ENCODE data around the gene SATL1.
"Not testable (repeated sequence)": the region's sequence is repeated elsewhere in the genome, so short reads cannot be mapped to it uniquely, and the experiment has no call there.

Gene SATL1, protein sequence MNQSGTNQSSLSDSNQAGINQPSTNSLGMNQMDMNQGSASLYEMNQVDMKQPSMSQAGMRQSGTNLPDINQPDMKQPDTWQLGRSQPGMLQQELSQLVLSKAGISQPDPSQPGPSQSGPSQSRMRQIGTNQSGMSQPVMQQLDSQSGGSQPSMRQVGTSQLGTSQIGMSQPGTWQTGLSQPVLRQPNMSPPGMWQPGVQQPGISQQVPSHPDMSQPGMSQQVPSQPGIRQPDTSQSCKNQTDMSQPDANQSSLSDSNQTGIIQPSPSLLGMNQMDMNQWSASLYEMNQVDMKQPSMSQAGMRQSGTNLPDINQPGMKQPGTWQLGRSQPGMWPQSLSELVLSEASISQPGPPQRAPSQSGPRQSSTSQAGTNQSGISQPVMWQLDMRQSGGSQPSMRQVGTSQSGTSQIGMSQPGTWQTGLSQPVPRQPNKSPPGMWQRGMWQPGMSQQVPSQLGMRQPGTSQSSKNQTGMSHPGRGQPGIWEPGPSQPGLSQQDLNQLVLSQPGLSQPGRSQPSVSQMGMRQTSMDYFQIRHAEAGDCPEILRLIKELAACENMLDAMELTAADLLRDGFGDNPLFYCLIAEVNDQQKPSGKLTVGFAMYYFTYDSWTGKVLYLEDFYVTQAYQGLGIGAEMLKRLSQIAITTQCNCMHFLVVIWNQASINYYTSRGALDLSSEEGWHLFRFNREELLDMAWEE

DNA sequence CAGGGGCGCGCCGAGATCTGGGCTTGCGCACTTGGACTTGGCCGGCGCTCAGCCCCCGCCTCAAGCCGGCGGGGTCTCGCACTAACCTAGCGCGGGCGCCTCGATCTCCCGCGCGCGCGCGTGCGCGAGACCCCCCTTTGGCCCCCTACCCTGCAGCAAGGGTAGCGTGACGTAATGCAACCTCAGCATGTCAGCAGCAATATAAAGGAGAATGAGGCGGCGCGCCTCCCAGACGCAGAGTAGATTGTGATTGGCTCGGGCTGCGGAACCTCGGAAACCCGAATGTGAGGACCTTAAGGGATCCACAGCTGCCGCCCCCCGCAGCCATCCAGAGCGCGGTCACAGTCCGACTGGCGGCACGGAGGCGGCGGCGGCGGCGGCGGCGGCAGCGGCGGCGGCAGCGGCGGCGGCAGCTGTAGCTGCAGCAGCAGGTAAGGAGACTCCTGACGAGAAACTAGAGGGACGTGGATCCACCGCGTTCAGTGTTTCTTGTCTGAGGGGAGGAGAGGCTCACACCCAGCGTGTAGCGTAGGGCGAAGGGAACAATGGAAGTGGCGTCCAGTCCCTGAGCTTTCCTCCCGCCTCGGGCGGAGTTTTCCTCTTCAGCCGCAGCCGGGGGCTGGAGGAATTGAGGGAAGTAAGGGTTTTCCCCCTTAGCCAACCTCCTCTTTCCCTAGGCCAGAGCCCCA is at the start of gene SATL1, which contains the start of gene ZNF711:
Gene SATL1, minus strand, starts transcription at position 19 of the 689 bp plus-strand sequence. CDS start 134,811 bp downstream, outside the sequence.
Gene ZNF711, plus strand, starts transcription at position 231 of the 689 bp plus-strand sequence. CDS start 3,582 bp downstream, outside the sequence.
- peak; percentile 0 for DNase-seq

- DNase-seq: no peak
These were observed 45.6 kb upstream of the SATL1 start for GRCh38 chrX:85288992-85289723.

DNA sequence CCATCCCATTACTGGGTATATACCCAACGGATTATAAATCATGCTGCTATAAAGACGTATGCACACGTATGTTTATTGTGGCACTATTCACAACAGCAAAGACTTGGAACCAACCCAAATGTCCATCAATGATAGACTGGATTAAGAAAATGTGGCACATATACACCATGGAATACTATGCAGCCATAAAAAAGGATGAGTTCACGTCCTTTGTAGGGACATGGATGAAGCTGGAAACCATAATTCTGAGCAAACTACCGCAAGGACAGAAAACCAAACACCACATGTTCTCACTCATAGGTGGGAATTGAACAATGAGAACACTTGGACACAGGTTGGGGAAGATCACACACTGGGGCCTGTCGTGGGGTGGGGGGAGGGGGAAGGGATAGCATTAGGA is 41.7 kb upstream of the SATL1 start:
- DNase-seq: not testable (repeated sequence)

- no peak for DNase-seq
These were observed 1.1 kb upstream of the SATL1 start for GRCh38 chrX:85244450-85245211.

GRCh38 chrX:85243155-85243554 is 424 bp downstream of the SATL1 start:
- DNase-seq: no peak

- DNase-seq: no peak
These were observed 20.2 kb downstream of the SATL1 start for GRCh38 chrX:85223359-85223758.

- no peak for DNase-seq
These were observed 22.2 kb downstream of the SATL1 start for GRCh38 chrX:85221361-85221760.

DNA sequence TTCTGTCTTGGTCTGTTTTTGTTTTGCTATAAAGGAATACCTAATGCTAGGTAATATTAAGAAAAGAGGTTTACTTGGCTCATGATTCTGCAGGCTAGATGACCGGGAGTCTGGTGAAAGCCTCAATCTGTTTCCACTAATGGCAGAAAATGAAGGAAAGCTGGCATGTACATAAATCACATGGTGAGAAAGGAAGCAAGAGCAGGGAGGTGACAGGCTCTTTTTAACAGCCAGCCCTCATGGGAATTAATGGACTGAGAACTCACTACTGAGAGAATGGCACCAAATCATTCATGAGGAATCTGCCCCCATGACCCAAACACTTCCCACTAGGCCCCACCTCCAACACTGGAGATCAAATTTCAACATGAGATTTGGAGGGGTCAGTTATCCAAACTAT is 27.6 kb downstream of the SATL1 start:
- no peak for DNase-seq

DNA sequence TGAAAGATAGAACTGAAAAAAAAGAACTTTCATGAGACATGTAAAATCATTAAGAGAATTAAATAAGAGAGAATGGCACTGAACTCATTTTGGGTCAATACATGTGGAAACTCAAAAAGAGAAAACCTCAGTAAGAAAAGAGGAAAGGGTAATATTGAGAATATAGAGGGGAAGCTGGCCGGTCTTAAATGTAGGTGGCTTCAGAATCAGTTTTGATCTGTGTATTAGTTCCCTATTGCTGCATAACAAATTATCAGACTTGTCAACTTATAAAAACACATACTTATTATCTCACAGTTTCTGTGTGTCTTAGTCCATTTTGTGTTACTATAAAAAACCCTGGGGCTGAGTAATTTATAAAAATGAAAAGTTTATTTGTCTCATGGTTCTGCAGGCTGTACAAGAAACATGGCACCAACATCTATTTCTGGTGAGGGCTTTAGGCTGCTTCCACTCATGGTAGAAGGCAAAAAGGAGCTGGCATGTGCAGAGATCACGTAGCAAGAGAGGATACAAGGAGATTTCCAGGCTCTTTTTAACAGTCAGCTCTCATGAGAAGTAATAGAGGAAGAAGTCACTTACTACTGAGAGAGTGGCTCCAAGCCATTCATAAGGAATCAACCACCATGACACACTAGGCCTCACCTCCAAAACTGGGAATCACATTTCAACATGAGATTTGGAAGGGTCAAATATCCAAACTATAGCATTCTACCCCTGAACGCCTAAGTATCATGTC is 29.6 kb downstream of the SATL1 start:
- DNase-seq: no peak

- DNase-seq: no peak
These were observed 40.1 kb downstream of the SATL1 start for GRCh38 chrX:85203461-85203970.

GRCh38 chrX:85196319-85196718 is 47.3 kb downstream of the SATL1 start:
- no peak for DNase-seq

GRCh38 chrX:85159644-85160043 is 83.9 kb downstream of the SATL1 start:
- DNase-seq: no peak

DNA sequence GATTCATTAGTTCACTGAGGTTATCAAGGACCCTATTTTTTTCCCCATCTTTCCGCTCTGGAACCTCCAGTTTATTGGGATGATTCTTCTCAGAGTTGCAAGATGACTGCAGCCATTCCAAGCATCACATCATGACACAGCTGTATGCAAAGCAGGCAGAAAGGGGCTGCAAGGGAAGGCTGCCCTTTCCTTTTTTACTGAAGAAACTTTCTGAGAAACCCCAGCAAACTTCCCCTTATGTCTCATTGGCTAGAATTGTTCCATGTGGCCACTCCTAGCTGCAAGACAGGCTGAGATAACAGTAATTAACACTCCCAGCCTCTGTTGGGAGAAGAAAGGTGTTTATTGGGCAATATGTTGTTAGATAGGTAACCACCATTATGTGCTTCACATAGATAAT is 102.6 kb downstream of the SATL1 start:
- no peak for DNase-seq

GRCh38 chrX:85139422-85139821 is 104.2 kb downstream of the SATL1 start:
- no peak for DNase-seq

DNA sequence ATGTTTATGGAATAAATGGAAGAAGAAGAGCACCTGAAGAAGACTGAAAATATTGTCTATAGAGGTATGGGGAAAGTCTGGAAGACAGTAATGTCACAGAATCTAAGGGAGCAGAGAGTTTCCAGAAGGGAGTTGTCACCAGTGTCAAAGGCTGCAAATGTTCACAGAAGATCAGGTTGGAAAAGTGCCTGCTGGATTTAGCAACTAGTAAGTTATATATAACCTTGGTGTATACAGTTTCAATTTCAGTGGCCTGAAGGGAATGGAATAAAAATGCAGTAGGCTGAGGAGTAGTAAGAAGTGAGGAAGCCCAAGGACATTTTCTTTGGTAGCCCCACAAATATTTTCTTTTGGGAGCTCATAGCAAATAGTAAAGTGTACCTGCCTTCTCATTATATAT is 107.2 kb downstream of the SATL1 start:
- DNase-seq: no peak

- no peak for DNase-seq
These were observed 128.3 kb downstream of the SATL1 start for GRCh38 chrX:85115252-85115651.

GRCh38 chrX:85114776-85115175 is 128.8 kb downstream of the SATL1 start:
- no peak for DNase-seq

GRCh38 chrX:85114171-85114570 is 129.4 kb downstream of the SATL1 start:
- no peak for DNase-seq

GRCh38 chrX:85113746-85114145 is 129.8 kb downstream of the SATL1 start:
- no peak for DNase-seq

- no peak for DNase-seq
These were observed 131.3 kb downstream of the SATL1 start for GRCh38 chrX:85112293-85112692.

DNA sequence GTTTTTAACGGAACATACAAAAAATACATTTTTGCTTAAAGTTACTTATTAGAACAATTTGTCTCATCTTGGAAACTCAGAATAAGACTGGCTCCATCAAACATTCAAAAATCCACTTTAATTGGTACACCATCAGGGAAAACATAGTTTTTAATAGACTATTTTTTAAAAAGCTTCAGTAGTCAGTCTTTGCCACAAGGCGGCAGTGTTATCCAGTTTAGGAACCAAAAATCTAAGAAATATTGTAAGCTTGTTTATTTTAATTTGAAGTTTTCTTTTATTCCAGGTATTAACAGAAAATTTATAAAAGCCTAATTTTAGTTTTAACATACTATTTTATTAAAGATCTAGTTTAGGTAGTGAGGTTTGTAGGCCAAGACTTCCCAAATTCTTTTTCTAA is 132.2 kb downstream of the SATL1 start:
- peak; percentile 1 for DNase-seq

Measured in EL (cell line).